AG04450 (cell line): ENCODE data around the gene IFNL1. TPM values are rescaled to one million over a fixed set of nuclear protein-coding genes. Genes with fewer than 3 reads are reported as not detected.
"Not testable (repeated sequence)": the region's sequence is repeated elsewhere in the genome, so short reads cannot be mapped to it uniquely, and the experiment has no call there.

ENCODE experiments used
- CTCF ChIA-PET: fragments of 300-600, 350-600 bp; formaldehyde crosslinking; extraction: SDS; loops from one replicate; lab custom pipeline; 2022; ENCODE audit warnings: antibody characterized with exemption, inconsistent platforms; lab: Charles Lee
- POLR2A ChIA-PET: fragments of 350-600 bp; formaldehyde crosslinking; extraction: SDS; loops from one replicate; lab custom pipeline; 2021; ENCODE audit warnings: antibody characterized with exemption, inconsistent platforms; lab: Yijun Ruan, JAX
- DNase-seq: peaks from one replicate; pipeline ENCODE4 v3.0.0-alpha.2; 2011; ENCODE audit warnings: low read depth, low spot score
- H3K27ac ChIP-seq: one replicate; pipeline ENCODE4 v1.5.1; 2012; ENCODE audit warnings: low read depth, low read length, control low read depth
- H3K27me3 ChIP-seq: one replicate; pipeline ENCODE4 v1.6.0; 2012; ENCODE audit warnings: low read length; ENCODE audit not compliant: control insufficient read depth, insufficient read depth
- H3K4me3 ChIP-seq: 2 replicates; pipeline ENCODE4 v1.5.1; 2011; ENCODE audit warnings: mild to moderate bottlenecking, low read depth, low read length, control low read depth
- H3K9me3 ChIP-seq: 2 replicates; pipeline ENCODE4 v1.5.1; 2012; ENCODE audit warnings: low read length; ENCODE audit not compliant: control insufficient read depth, insufficient read depth
- CTCF ChIP-seq: IDR thresholded peaks from 2 replicates; pipeline ENCODE4 v1.5.1; 2011; ENCODE audit warnings: low read depth, low read length, control low read depth, inconsistent platforms
- polyA plus RNA-seq: library from polyadenylated mRNA; depleted of rRNA; stranded (reverse); fragments of >200 nt; gene quantifications from 2 replicates; pipeline ENCODE4 v1.2.3, GENCODE V29; 2011

Gene IFNL1
- polyA plus RNA-seq, 1 experiment: not detected

- POLR2A ChIA-PET: no interaction called here
- peaks cover 45% of the 10 kb centered on the region for H3K27me3 ChIP-seq
- H3K4me3 ChIP-seq: no peak overlapping the region
- no peak for TF ChIP-seq CTCF
- CTCF ChIA-PET: no interaction called here
- no peak overlapping the region for H3K27ac ChIP-seq
- DNase-seq: no peak
- peaks cover 6% of the 10 kb centered on the region; the same call in 1 of the 2 replicates for H3K9me3 ChIP-seq
Observed at GRCh38 chr19:39263912-39264305, 32.3 kb upstream of the IFNL1 start.

GRCh38 chr19:39264306-39265290 is 31.6 kb upstream of the IFNL1 start:
- peaks cover 6% of the 10 kb centered on the region; the same call in 1 of the 2 replicates for H3K9me3 ChIP-seq
- no peak for DNase-seq
- no peak overlapping the region for H3K4me3 ChIP-seq
- CTCF ChIA-PET: interaction anchor here (0.8 kb wide), 1 partner anchor 63 kb away, joined by 3 read pairs; no protein-coding TSS in a partner anchor
- POLR2A ChIA-PET: no interaction called here
- H3K27me3 ChIP-seq: peaks cover 48% of the 10 kb centered on the region
- no peak for TF ChIP-seq CTCF
- no peak overlapping the region for H3K27ac ChIP-seq

- peaks cover 51% of the 10 kb centered on the region for H3K27me3 ChIP-seq
- ChIA-PET CTCF (interaction anchor here (0.8 kb wide), 1 partner anchor 63 kb away, joined by 3 read pairs; no protein-coding TSS in a partner anchor), POLR2A (no interaction called here)
- H3K9me3 ChIP-seq: peaks cover 6% of the 10 kb centered on the region; the same call in 1 of the 2 replicates
- H3K4me3 ChIP-seq: no peak overlapping the region
- H3K27ac ChIP-seq: no peak overlapping the region
- TF ChIP-seq CTCF: no peak
- no peak for DNase-seq
Observed at GRCh38 chr19:39265321-39265916, 30.8 kb upstream of the IFNL1 start.

- H3K27ac ChIP-seq, DNase-seq, CTCF ChIA-PET, H3K4me3 ChIP-seq, H3K9me3 ChIP-seq, POLR2A ChIA-PET: not testable (repeated sequence)
- peaks cover 39% of the 10 kb centered on the region for H3K27me3 ChIP-seq
Observed at GRCh38 chr19:39268085-39268484, 28.1 kb upstream of the IFNL1 start, which contains the start of gene IFNL2. TSS of gene IFNL2 (plus strand) at chr19:39268396. CDS start at chr19:39268569, 173 bp downstream.

GRCh38 chr19:39268531-39269223 is 27.5 kb upstream of the IFNL1 start:
- CTCF ChIA-PET, H3K4me3 ChIP-seq, DNase-seq, H3K9me3 ChIP-seq, POLR2A ChIA-PET, H3K27ac ChIP-seq: not testable (repeated sequence)
- H3K27me3 ChIP-seq: peaks cover 34% of the 10 kb centered on the region

GRCh38 chr19:39269369-39269768 is 26.8 kb upstream of the IFNL1 start:
- CTCF ChIA-PET, H3K27ac ChIP-seq, POLR2A ChIA-PET, H3K4me3 ChIP-seq, H3K9me3 ChIP-seq, DNase-seq: not testable (repeated sequence)
- peaks cover 27% of the 10 kb centered on the region for H3K27me3 ChIP-seq
